Heart right ventricle (tissue), 16 donors: ENCODE results near the gene LTBP1. TPM values are rescaled to one million over a fixed set of nuclear protein-coding genes. Genes with fewer than 3 reads are reported as not detected.

ENCODE experiments used
- ATAC-seq, 8 donors: fragments of 200-7000 bp; cut with Tn5 transposase; one replicate each; pipeline ENCODE4 v1.9.1; 2020; ENCODE audit warnings: mild to moderate bottlenecking in 8 of 8, moderate library complexity in 8 of 8, moderate number of reproducible peaks in 1 of 8
- DNase-seq, 2 donors: peaks; one replicate each; pipeline ENCODE4 v3.0.0-alpha.2; 2020
- H3K27ac ChIP-seq, 10 donors: fragments of 200-600 bp; sonication (generic) in 2 of 10; one replicate each; pipeline versions ENCODE4 v1.5.0 to v1.8.0; 2020 to 2022; ENCODE audit warnings: mild to moderate bottlenecking in 3 of 10
- H3K27me3 ChIP-seq, 7 donors: fragments of 200-600 bp; one replicate each; pipeline ENCODE4 v1.8.0; 2021 to 2022; ENCODE audit warnings: mild to moderate bottlenecking in 2 of 7
- H3K36me3 ChIP-seq, 9 donors: fragments of 200-600 bp; sonication (generic) in 1 of 9; one replicate each; pipeline versions ENCODE4 v1.5.0 to v1.8.0; 2020 to 2022; ENCODE audit warnings: mild to moderate bottlenecking in 2 of 9
- H3K4me1 ChIP-seq, 9 donors: fragments of 200-600 bp; sonication (generic) in 1 of 9; one replicate each; pipeline versions ENCODE4 v1.5.0 to v1.8.0; 2020 to 2022; ENCODE audit warnings: mild to moderate bottlenecking in 4 of 9
- H3K4me3 ChIP-seq, 10 donors: fragments of 200-600 bp; sonication (generic) in 2 of 10; one replicate each; pipeline versions ENCODE4 v1.5.0 to v1.8.0; 2020 to 2022; ENCODE audit warnings: mild to moderate bottlenecking in 7 of 10, moderate library complexity in 2 of 10
- H3K9me3 ChIP-seq, 11 donors: fragments of 200-600 bp in 10 of 11; sonication (generic) in 2 of 11; one replicate each; pipeline versions ENCODE4 v1.5.0 to v1.8.0; 2013 to 2022; ENCODE audit warnings: mild to moderate bottlenecking in 2 of 11, control low read depth in 1 of 11, moderate library complexity in 1 of 11
- CTCF ChIP-seq, 9 donors: fragments of 200-600 bp; sonication (generic) in 2 of 9; IDR thresholded peaks; one replicate each; pipeline versions ENCODE4 v1.5.0 to v1.8.0; 2021 to 2022; ENCODE audit warnings: antibody characterized with exemption in 9 of 9, mild to moderate bottlenecking in 5 of 9, moderate library complexity in 1 of 9
- WGBS, 2 donors: extraction: QIAGEN DNeasy Blood & Tissue Kit; methylation state at CpG; one replicate each; pipeline ENCODE4 v1.1.7; 2013; ENCODE audit warnings: inconsistent platforms in 1 of 2; 5-methylcytosine and 5-hydroxymethylcytosine counted together
- intact Hi-C, 10 donors: fragments of 100-400 bp; cut with DNase I; formaldehyde crosslinking; loops; one replicate each; pipeline versions ENCODE4 v1.11.1 to v1.14.2; 2022
- polyA plus RNA-seq, 2 donors: library from polyadenylated mRNA; stranded (reverse); fragments of 200-250 nt; gene quantifications; one replicate each; pipeline ENCODE4 v1.2.3, GENCODE V29; 2013
- total RNA-seq, 10 donors: library from RNA; stranded (reverse); fragmentation: NEBNext Ultra II Directional in 3 of 10; extraction: Animal tissue kit (Norgen Biotek cat#: 25700) in 3 of 10; gene quantifications; one replicate each; pipeline versions ENCODE4 v1.2.1 to v1.2.4, GENCODE V29; 2021 to 2023
- donor health status: Arrhythmogenic right ventricular cardiomyopathy.
- donor health status: ischemic (EF 13 %, LVEDD 7.1; RV severe dilation, severe dysfunction).
- donor health status: healthy with polysubstance abuse.
- donor health status: DM: no; HTN: yes; CAD: no.
- donor health status: DM: no; HTN: no; CAD: no.
- donor health status: ischemic (EF 25% LVEDD 6.9; RV normal size, moderate dysfunction).
- donor health status: ischemic (EF 25% LVEDD 5.7; RV mildly dilated, moderate dysfunction).
- donor health status: healthy.
- donor health status: DM: yes; HTN: yes; CAD: no.
- donor health status: Ischemic cardiomyopathy.
- donor health status: ischemic (EF 35%, LVEDD 5.7; RV mildly dilated, moderate dysfunction).
- donor health status: nonischemic (EF 11% LVEDD 7.7; RV severe dilation, severe dysfunction).
- donor health status: DM: yes; HTN: yes; CAD: no.
- donor health status: PGD.
- donor health status: ischemic (EF 29% LVEDD 5.4; RV normal size, mild dysfunction).
- donor health status: nonischemic (EF 23%, LVEDD 6.1; RV moderate dilation, normal function).

LTBP1 gene
- total and polyA plus RNA-seq, 12 donors, result 22.4 to 164 (median 84.3) TPM

GRCh38 chr2:33264766-33265165, 318.0 kb downstream of the LTBP1 start:
- no peak overlapping the region for H3K27ac ChIP-seq
- H3K4me1 ChIP-seq, result peaks cover 0 to 19% (median 15%) of the 10 kb centered on the region in 9 donors
- no peak for TF ChIP-seq CTCF (IDR thresholded peaks at IDR 0.05)
- H3K27me3 ChIP-seq, result no peaks in the 10 kb centered on the region
- intact Hi-C loops, result loop anchor here in 7 of 10 donors (5.0 to 10.0 kb wide), 4 partner anchors 150 to 227 kb away; no protein-coding TSS in a partner anchor
- 68 to 76% methylated on average over 3 of the region's 3 CpGs for WGBS, 2 donors
- no peak overlapping the region for H3K4me3 ChIP-seq
- DNase-seq, result no peak
- no peak for ATAC-seq
- H3K9me3 ChIP-seq, result peaks cover 0 to 12% (median 0%) of the 10 kb centered on the region in 11 donors
- peaks cover 0 to 52% (median 20%) of the 10 kb centered on the region in 9 donors for H3K36me3 ChIP-seq

GRCh38 chr2:33265584-33266338, 319.0 kb downstream of the LTBP1 start:
- intact Hi-C loops, result loop anchor here in 7 of 10 donors (5.0 to 10.0 kb wide), 4 partner anchors 151 to 228 kb away; no protein-coding TSS in a partner anchor
- TF ChIP-seq CTCF (IDR thresholded peaks at IDR 0.05), result no peak
- no peak overlapping the region for H3K27ac ChIP-seq
- H3K9me3 ChIP-seq, result peaks cover 0 to 12% (median 0%) of the 10 kb centered on the region in 11 donors
- no peaks in the 10 kb centered on the region for H3K27me3 ChIP-seq
- peaks cover 0 to 19% (median 15%) of the 10 kb centered on the region in 9 donors for H3K4me1 ChIP-seq
- peaks cover 0 to 55% (median 20%) of the 10 kb centered on the region in 9 donors for H3K36me3 ChIP-seq
- DNase-seq (peak in 1 of 2 donors; percentile 28), ATAC-seq (peak in 3 of 8 donors; percentile 38 to 75 (median 51))
- 84 to 85% methylated on average over 5 of the region's 5 CpGs for WGBS, 2 donors
- H3K4me3 ChIP-seq, result no peak overlapping the region

GRCh38 chr2:33266467-33266866, 319.7 kb downstream of the LTBP1 start:
- Histone ChIP-seq H3K36me3 (peaks cover 0 to 55% (median 20%) of the 10 kb centered on the region in 9 donors), H3K4me3 (no peak overlapping the region), H3K9me3 (peaks cover 0 to 12% (median 0%) of the 10 kb centered on the region in 11 donors), H3K27ac (no peak overlapping the region), H3K27me3 (no peaks in the 10 kb centered on the region), H3K4me1 (peaks cover 0 to 19% (median 14%) of the 10 kb centered on the region in 9 donors)
- TF ChIP-seq CTCF (IDR thresholded peaks at IDR 0.05), result no peak
- ATAC-seq (no peak), DNase-seq (no peak)
- WGBS, 2 donors, result 97 to 100% methylated on average over 6 of the region's 6 CpGs
- intact Hi-C loops, result loop anchor here in 7 of 10 donors (5.0 to 10.0 kb wide), 4 partner anchors 152 to 229 kb away; no protein-coding TSS in a partner anchor

GRCh38 chr2:33267043-33267442, 320.3 kb downstream of the LTBP1 start:
- peaks cover 0 to 19% (median 11%) of the 10 kb centered on the region in 9 donors for H3K4me1 ChIP-seq
- peaks cover 0 to 58% (median 20%) of the 10 kb centered on the region in 9 donors for H3K36me3 ChIP-seq
- DNase-seq (no peak), ATAC-seq (peak in 3 of 8 donors; percentile 32 to 55 (median 33))
- no peak overlapping the region for H3K27ac ChIP-seq
- no peak for TF ChIP-seq CTCF (IDR thresholded peaks at IDR 0.05)
- H3K9me3 ChIP-seq, result peaks cover 0 to 12% (median 0%) of the 10 kb centered on the region in 11 donors
- no peaks in the 10 kb centered on the region for H3K27me3 ChIP-seq
- 97 to 100% methylated on average over 2 of the region's 2 CpGs for WGBS, 2 donors
- no peak overlapping the region for H3K4me3 ChIP-seq
- intact Hi-C loops, result loop anchor here in 7 of 10 donors (5.0 to 10.0 kb wide), 4 partner anchors 152 to 230 kb away; no protein-coding TSS in a partner anchor
